ENCODE data around the gene EXOSC5.
A peak's percentile ranks its signal among the peaks of the same experiment; 100 is the strongest.

The EXOSC5 gene

DNA sequence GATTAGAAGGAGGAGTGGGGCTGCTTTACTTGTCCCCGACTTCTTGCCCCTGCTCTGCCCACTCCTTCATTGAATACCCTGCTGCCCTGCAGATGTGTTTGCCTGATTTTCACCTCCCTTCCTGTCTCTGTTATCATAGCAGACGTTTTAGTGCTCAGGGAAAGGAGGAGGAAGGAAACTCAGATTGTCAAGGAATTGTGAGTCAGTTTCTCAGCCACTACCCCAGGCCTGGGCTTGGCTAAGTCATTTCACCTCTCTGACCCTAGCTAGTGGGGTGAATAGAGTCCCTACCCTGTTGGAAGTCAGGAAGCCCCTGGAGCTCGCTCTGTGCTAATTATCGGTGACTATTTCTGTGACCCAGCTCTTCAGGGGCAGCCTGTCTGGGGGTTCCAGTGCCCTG lies 4.3 kb upstream of the EXOSC5 start:
- Histone ChIP-seq H3K4me1 (ENCODE audit: control insufficient read depth in 1 of 2, insufficient read depth in 1 of 2, low read depth in 1 of 2, low read length in 1 of 2) (peaks cover 34 to 35% of the 10 kb centered on the region in 2 experiments), H3K27ac (no peak overlapping the region), H3K9me3 (no peaks in the 10 kb centered on the region), H3K4me3 (ENCODE audit: low read depth in 1 of 2, low read length in 1 of 2) (no peak overlapping the region), H3K27me3 (no peaks in the 10 kb centered on the region), H3K36me3 (no peaks in the 10 kb centered on the region)
- TF ChIP-seq CTCF (IDR thresholded peaks at IDR 0.05) = no peak

GRCh38 chr19:41399525-41399924 lies 2.4 kb upstream of the EXOSC5 start:
- Histone ChIP-seq H3K27me3 (no peaks in the 10 kb centered on the region), H3K4me3 (ENCODE audit: low read depth in 1 of 2, low read length in 1 of 2) (no peak overlapping the region), H3K27ac (no peak overlapping the region), H3K4me1 (ENCODE audit: control insufficient read depth in 1 of 2, insufficient read depth in 1 of 2, low read depth in 1 of 2, low read length in 1 of 2) (peaks cover 27 to 28% of the 10 kb centered on the region in 2 experiments), H3K36me3 (no peaks in the 10 kb centered on the region), H3K9me3 (no peaks in the 10 kb centered on the region)
- TF ChIP-seq CTCF (IDR thresholded peaks at IDR 0.05) = no peak

DNA sequence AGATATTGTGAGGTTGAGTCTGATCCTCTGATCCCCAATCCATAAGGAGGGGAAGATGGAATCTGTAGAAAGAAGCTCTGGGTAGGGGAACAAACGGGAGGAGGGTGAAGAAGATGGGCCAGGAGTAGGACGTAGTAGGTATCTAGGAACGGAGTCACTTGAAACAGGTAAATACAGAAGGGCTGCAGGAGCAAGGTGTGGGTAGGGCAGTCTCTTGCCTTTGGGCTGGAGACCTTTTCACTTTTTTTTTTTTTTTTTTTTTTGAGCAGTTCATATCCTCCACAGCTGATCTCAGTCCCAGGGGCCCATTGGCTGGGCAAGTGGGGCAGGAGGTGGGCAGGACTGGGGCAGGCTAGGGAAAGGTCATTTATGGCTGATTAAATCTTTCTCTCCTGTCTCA lies 1.9 kb upstream of the EXOSC5 start:
- no peak for TF ChIP-seq CTCF (IDR thresholded peaks at IDR 0.05)
- Histone ChIP-seq H3K36me3 (no peaks in the 10 kb centered on the region), H3K4me3 (ENCODE audit: low read depth in 1 of 2, low read length in 1 of 2) (no peak overlapping the region), H3K27ac (no peak overlapping the region), H3K4me1 (ENCODE audit: control insufficient read depth in 1 of 2, insufficient read depth in 1 of 2, low read depth in 1 of 2, low read length in 1 of 2) (peaks cover 28 to 31% of the 10 kb centered on the region in 2 experiments), H3K9me3 (no peaks in the 10 kb centered on the region), H3K27me3 (no peaks in the 10 kb centered on the region)

GRCh38 chr19:41398598-41398997 lies 1.4 kb upstream of the EXOSC5 start:
- H3K27ac ChIP-seq = peak overlapping the region; percentile 91
- H3K27me3 ChIP-seq = no peaks in the 10 kb centered on the region
- peaks cover 32 to 36% of the 10 kb centered on the region in 2 experiments for H3K4me1 ChIP-seq (ENCODE audit: control insufficient read depth in 1 of 2, insufficient read depth in 1 of 2, low read depth in 1 of 2, low read length in 1 of 2)
- TF ChIP-seq CTCF (IDR thresholded peaks at IDR 0.05) = no peak
- H3K9me3 ChIP-seq = no peaks in the 10 kb centered on the region
- no peaks in the 10 kb centered on the region for H3K36me3 ChIP-seq
- peak overlapping the region; percentile 76 to 85 for H3K4me3 ChIP-seq (ENCODE audit: low read depth in 1 of 2, low read length in 1 of 2)

- Histone ChIP-seq H3K27me3 (no peaks in the 10 kb centered on the region), H3K4me3 (ENCODE audit: low read depth in 1 of 2, low read length in 1 of 2) (peak overlapping the region; percentile 76 to 85), H3K4me1 (ENCODE audit: control insufficient read depth in 1 of 2, insufficient read depth in 1 of 2, low read depth in 1 of 2, low read length in 1 of 2) (peaks cover 38 to 41% of the 10 kb centered on the region in 2 experiments), H3K27ac (peak overlapping the region; percentile 91), H3K36me3 (no peaks in the 10 kb centered on the region), H3K9me3 (no peaks in the 10 kb centered on the region)
- TF ChIP-seq CTCF (IDR thresholded peaks at IDR 0.05) = no peak
Measured at GRCh38 chr19:41398050-41398418, 875 bp upstream of the EXOSC5 start.

GRCh38 chr19:41395355-41395754 lies 1.8 kb downstream of the EXOSC5 start:
- Histone ChIP-seq H3K36me3 (peaks cover 16% of the 10 kb centered on the region), H3K4me1 (ENCODE audit: control insufficient read depth in 1 of 2, insufficient read depth in 1 of 2, low read depth in 1 of 2, low read length in 1 of 2) (peaks cover 39 to 41% of the 10 kb centered on the region in 2 experiments), H3K27ac (no peak overlapping the region), H3K27me3 (no peaks in the 10 kb centered on the region), H3K9me3 (no peaks in the 10 kb centered on the region), H3K4me3 (ENCODE audit: low read depth in 1 of 2, low read length in 1 of 2) (no peak overlapping the region)
- no peak for TF ChIP-seq CTCF (IDR thresholded peaks at IDR 0.05)
